ENCODE measurements around the gene WASL. TPM values are rescaled to one million over a fixed set of nuclear protein-coding genes. Genes with fewer than 3 reads are reported as not detected.
"Not testable (repeated sequence)": the region's sequence is repeated elsewhere in the genome, so short reads cannot be mapped to it uniquely, and the experiment has no call there.

Gene WASL
- total RNA-seq, 4 donors from 2014 or later, result 16.9 to 56.9 (median 49.5) TPM

- TF ChIP-seq CTCF (IDR thresholded peaks at IDR 0.05) (no peak), POLR2A (IDR thresholded peaks at IDR 0.05) (no peak)
- H3K4me3 ChIP-seq, result no peak overlapping the region
- no peaks in the 10 kb centered on the region for H3K4me1 ChIP-seq
- H3K27me3 ChIP-seq, result no peaks in the 10 kb centered on the region
- H3K27ac ChIP-seq, result no peak overlapping the region
- H3K9me3 ChIP-seq, result no peaks in the 10 kb centered on the region
- H3K36me3 ChIP-seq, result no peaks in the 10 kb centered on the region
- intact Hi-C loops (cut with DNase I; ENCODE audit: low total_unique reads), result no loop called here
- DNase-seq, result no peak
Measured at GRCh38 chr7:123637203-123637602, 111.6 kb downstream of the WASL start.

GRCh38 chr7:123635551-123636359 lies 113.0 kb downstream of the WASL start:
- H3K4me3 ChIP-seq, result no peak overlapping the region
- H3K36me3 ChIP-seq, result no peaks in the 10 kb centered on the region
- no peaks in the 10 kb centered on the region for H3K4me1 ChIP-seq
- no peak overlapping the region for H3K27ac ChIP-seq
- no peaks in the 10 kb centered on the region for H3K9me3 ChIP-seq
- no peak for DNase-seq
- intact Hi-C loops (cut with DNase I; ENCODE audit: low total_unique reads), result no loop called here
- peak in 3 of 4 experiments; percentile 25 to 50 (median 47) for TF ChIP-seq CTCF (IDR thresholded peaks at IDR 0.05)
- TF ChIP-seq POLR2A (IDR thresholded peaks at IDR 0.05), result no peak
- no peaks in the 10 kb centered on the region for H3K27me3 ChIP-seq

- intact Hi-C loops (cut with DNase I; ENCODE audit: low total_unique reads), result not testable (repeated sequence)
Measured at GRCh38 chr7:123634011-123634573, 114.7 kb downstream of the WASL start.

GRCh38 chr7:123633553-123633952 lies 115.2 kb downstream of the WASL start:
- intact Hi-C loops (cut with DNase I; ENCODE audit: low total_unique reads), result no loop called here
- TF ChIP-seq POLR2A (IDR thresholded peaks at IDR 0.05), result no peak
- TF ChIP-seq CTCF (IDR thresholded peaks at IDR 0.05), result no peak
- H3K4me3 ChIP-seq, result no peak overlapping the region
- no peaks in the 10 kb centered on the region for H3K4me1 ChIP-seq
- H3K27ac ChIP-seq, result no peak overlapping the region
- no peaks in the 10 kb centered on the region for H3K9me3 ChIP-seq
- no peaks in the 10 kb centered on the region for H3K27me3 ChIP-seq
- H3K36me3 ChIP-seq, result no peaks in the 10 kb centered on the region
- DNase-seq, result no peak

More at GRCh38 chr7:123634011-123634573, 114.7 kb downstream of the WASL start:
- H3K4me3 ChIP-seq, H3K36me3 ChIP-seq, H3K4me1 ChIP-seq, DNase-seq, H3K27ac ChIP-seq, H3K27me3 ChIP-seq, H3K9me3 ChIP-seq: not testable (repeated sequence)

- TF ChIP-seq POLR2A (IDR thresholded peaks at IDR 0.05), result no peak
- TF ChIP-seq CTCF (IDR thresholded peaks at IDR 0.05), result no peak
- intact Hi-C loops (cut with DNase I; ENCODE audit: low total_unique reads), result no loop called here
- Histone ChIP-seq H3K9me3 (no peaks in the 10 kb centered on the region), H3K4me3 (no peak overlapping the region), H3K27ac (no peak overlapping the region), H3K36me3 (no peaks in the 10 kb centered on the region), H3K4me1 (no peaks in the 10 kb centered on the region), H3K27me3 (no peaks in the 10 kb centered on the region)
- DNase-seq, result no peak
Measured at GRCh38 chr7:123632808-123633207, 116.0 kb downstream of the WASL start.

Small RNA genes within 50 kb of the gene (small RNA-seq; reads per million reads assigned to genes)
- not detected for gene RNU6-11P

Other genes with a start within 250 kb of the WASL start
- gene IQUB, start 214.4 kb downstream of the WASL start, total RNA-seq, result 1 to 10 TPM in 3 of 4 donors, not detected in 1; 2.4 to 9.9 (median 6.1) TPM
- 10 to 100 TPM; 27.2 to 97.6 (median 85.0) TPM for gene NDUFA5, start 191.2 kb downstream of the WASL start, total RNA-seq
- not detected for gene ASB15, start 147.2 kb downstream of the WASL start, total RNA-seq
- gene LMOD2, start 93.1 kb downstream of the WASL start, total RNA-seq, result under 1 TPM in 1 of 4 donors, not detected in 3; 0.52 TPM
- gene HYAL4, start 96.2 kb upstream of the WASL start, total RNA-seq, result not detected
- gene SPAM1, start 176.2 kb upstream of the WASL start, total RNA-seq, result not detected

Measured in uterus (tissue), 4 donors.